NCI-H128 (cell line): ENCODE results near the gene CRPPA.
A peak's percentile ranks its signal among the peaks of the same experiment; 100 is the strongest.

Experiments
- DNase-seq: peaks from one replicate; lab custom pipeline; 2025; ENCODE audit not compliant: unreplicated experiment; lab: John Stamatoyannopoulos, UW

CRPPA gene

DNA sequence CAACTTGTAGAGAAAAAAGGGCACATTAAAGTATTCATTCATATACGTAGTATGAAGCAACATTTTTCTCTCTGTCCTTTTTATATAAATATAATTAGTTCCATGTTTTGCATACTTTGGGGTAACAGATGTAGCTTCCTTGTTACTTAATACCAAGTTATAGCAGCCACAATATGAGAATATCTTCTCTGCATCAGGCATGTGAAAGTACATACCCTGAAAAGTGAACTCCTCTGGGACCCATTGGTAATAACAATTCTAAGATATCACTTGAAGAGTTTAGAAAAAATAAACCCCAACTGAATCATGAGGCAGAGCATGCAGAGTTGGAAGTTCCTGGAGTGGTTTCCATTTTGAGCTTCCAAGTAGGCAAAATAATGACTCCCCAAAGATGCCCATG, 2.4 kb upstream of the CRPPA start:
- DNase-seq = no peak

DNA sequence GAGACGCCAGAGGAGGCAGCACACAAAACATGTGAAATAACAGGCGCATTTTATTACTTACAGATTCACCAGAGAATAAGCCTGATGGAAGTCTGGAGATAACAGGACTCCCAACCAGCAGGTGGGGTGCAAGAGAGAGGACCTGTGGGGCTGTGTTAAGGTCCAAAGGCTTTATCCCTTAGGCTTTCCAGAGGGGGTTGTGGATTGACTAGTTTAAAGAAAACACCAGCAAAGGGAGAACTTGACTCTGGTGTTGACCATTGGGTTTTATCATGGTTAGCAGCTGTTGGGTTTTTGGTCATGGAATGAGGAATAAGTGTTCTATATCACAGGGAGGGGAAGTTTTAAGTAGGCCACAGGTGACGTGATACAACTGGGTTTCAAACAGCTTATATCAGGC, 1.6 kb upstream of the CRPPA start:
- no peak for DNase-seq

GRCh38 chr7:16422103-16422435, 731 bp upstream of the CRPPA start:
- no peak for DNase-seq

DNA sequence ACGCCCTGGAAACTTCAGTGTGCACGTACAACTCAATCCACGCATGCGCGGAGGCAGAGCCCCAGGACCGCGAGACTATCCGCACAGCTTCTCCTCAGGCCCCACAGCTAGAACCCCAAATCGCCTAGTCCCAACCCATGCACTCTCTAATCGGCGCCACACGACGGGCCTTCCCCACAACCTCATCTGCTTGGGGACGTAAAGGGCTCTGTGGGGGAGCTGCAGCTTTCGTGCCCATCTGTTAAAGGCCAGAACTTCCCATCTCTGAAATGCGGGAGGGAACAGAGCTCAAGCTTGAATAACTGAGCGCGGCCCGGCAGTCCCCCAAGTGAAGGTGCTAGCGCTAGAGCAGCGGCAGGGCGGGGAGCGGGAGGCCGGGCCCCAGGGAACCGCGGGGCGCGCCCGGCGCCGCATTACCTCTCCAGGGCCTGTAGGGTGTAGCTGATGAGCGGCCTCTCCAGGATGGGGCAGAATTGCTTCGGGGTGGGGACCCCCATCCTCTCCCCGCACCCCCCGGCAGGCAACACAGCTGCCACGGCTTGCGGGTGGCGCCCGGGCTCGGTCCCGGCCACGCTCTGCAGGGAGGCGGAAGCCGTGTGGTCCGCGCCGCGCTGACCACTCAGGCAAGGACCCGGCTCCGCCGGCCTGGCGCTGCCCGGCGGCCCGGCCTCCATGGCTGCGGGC, 547 bp downstream of the CRPPA start:
- DNase-seq = peak; percentile 88

GRCh38 chr7:16420329-16420648, 1.0 kb downstream of the CRPPA start:
- DNase-seq = no peak

DNA sequence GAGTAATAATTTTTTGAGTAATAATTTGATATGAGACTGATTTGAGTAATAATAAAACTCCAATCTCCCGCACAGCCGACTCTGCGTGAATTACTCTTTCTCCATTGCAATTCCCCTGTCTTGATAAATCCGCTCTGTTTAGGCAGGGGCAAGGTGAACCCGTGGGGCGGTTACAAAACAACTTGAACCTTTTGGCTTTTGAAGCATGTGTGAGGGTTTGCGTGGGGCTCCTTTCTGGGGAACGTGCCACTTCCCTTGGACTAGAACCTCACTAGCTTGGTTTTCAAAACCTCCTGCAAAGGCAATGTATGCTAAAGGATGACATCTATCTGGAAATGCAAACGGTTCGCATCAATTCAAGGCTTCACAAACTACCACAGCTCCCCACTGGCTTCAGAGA, 1.5 kb downstream of the CRPPA start:
- no peak for DNase-seq

GRCh38 chr7:16419126-16419525, 2.2 kb downstream of the CRPPA start:
- DNase-seq = no peak

DNA sequence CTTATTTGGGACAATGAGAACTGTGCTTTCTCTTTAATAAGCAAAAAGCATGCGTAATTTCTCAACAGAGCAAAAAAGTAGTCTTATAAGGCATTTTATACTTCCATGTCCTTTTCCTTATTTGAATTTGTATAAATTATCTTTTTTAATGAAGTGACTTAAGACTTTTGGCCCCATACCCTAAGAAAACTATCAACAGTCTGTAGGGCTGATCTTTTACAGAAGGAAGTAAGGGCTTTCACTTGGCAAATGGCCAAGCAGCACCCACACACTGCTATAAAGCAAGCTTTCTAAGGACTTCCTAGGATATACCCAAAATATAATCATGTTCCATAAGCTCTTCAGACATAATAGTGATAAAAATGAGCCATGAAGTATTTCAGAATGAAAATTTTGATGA, 3.4 kb downstream of the CRPPA start:
- no peak for DNase-seq

GRCh38 chr7:16416289-16417282, 4.8 kb downstream of the CRPPA start:
- DNase-seq = no peak

DNA sequence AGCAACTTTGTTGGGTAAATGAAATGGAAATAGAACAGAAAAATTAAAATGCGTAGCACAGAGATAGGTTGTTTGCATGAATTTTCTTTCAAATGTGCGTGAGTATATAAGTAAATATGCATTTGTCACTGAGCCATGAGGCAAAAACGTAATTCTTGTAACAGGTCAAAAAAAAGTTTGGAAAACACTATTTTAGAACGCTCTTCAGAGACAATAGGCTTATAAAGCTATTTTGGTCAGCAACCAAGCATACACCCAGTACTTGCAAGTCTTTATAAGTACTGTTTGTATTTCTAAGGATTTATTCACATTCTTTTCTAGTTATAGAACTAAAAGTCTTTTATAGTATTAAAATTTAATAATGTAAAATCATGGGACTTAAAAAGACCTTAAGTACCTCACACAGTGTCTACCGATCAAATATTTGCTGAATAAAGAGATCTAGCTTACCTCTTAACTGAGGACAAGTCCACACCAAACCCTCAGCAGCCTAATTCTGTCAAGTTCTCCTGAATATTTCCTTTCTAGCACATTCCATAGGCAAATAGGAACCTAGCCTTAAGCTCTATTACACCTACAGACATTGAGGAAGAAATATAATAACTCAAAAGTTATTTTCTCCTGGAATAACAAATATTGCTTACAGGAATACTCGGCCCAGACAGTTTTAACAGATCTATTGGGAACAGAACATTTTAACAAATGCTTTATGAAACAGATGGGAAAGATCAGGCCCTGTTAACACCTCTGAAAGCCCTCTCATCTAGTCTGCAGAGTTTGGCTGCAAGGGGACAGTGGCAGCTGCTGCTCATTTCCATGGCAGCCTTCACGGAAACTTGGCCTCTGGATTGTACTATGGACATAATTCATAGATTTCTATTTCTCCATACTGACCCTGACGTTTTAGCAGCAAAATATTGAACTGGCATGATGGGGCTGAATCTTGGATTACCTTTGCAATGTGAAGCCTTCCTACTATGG, 8.8 kb downstream of the CRPPA start:
- no peak for DNase-seq

DNA sequence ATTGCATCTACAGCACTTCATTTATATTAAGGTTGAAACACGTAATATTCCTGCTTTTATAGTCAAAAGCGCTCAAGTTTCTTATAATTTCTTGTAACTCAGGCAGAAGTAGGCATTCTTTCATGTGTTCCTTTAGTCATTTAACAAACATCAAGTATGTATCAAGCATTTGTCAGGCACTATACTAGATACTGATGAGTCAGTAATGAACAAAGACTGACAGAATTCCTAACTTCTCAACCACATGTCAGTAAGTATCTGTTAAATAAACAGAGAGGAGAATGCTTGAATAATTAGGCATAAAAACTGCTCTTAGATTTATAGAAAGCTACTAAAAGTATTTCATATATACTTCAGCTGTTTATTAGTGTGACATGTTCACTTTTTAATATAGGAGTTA, 9.9 kb downstream of the CRPPA start:
- no peak for DNase-seq

GRCh38 chr7:16409777-16410176, 11.6 kb downstream of the CRPPA start:
- no peak for DNase-seq

DNA sequence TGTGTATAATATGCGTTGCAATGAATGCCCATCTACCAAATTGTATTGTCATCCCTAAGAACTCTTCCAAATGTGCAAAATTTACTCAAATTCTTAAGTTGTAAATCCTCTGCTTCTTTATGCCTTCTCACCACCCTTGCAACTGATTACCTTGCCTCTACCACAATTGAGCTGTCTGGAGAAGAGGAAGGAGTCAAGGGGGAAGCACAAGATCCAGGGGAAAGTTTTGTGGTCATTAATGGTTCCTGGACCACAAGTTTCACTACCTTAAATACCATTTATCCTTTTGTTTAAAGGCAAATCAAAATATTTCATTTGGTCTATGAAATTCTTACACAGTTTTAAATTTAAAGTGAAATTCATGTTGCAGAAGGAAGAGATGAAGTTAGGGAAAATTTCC, 16.7 kb downstream of the CRPPA start:
- DNase-seq = no peak

GRCh38 chr7:16403475-16403874, 17.9 kb downstream of the CRPPA start:
- no peak for DNase-seq

DNA sequence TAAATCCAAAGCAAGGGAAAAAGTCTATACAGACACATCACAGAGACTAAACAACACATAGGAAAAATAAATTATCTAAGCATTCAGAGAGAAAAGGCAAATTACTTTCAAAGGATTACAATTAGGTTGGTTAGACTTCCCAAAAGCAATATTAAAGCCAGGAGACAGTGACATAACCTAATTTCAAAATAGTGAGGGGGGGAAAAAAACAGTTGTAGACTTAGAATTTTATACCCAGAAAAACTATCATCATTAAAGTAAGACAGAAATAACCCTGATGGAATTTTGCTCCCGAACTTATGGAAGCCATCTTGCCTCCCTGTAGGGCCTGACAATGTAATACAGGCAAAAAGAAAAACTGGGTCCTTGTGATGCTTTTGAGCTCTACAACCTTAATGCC, 18.4 kb downstream of the CRPPA start:
- DNase-seq = no peak

GRCh38 chr7:16402091-16402490, 19.2 kb downstream of the CRPPA start:
- DNase-seq = no peak

DNA sequence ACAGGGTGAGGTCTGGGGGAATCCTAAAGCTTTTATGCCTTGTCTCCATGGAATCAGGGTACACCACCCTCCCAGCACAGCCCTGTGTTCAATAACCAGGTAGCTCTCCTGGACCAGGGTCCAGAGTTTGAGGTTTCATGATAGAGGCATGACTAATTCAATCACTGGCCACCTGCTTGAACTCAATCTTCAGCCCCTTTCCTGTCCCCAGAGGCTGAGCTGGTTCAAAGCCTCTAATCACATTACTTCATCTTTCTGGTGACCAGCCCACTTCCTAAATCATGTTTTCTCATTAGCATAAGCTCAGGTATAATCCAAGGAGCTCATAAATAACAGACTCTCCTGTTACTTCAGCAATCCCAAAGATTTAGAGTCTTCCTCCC, 20.5 kb downstream of the CRPPA start:
- no peak for DNase-seq

- DNase-seq = no peak
These were observed 21.1 kb downstream of the CRPPA start for GRCh38 chr7:16399916-16400892.

GRCh38 chr7:16399265-16399831, 22.0 kb downstream of the CRPPA start:
- DNase-seq = no peak
